Lung (tissue), 12 donors: ENCODE results near the gene OSBPL2. TPM values are rescaled to one million over a fixed set of nuclear protein-coding genes. Genes with fewer than 3 reads are reported as not detected.

Experiments used
- ATAC-seq: fragments of 200-7000 bp; cut with Tn5 transposase; one replicate; pipeline ENCODE4 v1.9.1; 2020; ENCODE audit warnings: moderate number of reproducible peaks; ENCODE audit not compliant: insufficient read depth, low FRiP score
- DNase-seq, 3 donors: peaks; one replicate each; pipeline ENCODE4 v3.0.0-alpha.2; 2013 to 2017
- H3K27ac ChIP-seq, 2 donors: one replicate each; pipeline ENCODE4 v1.5.1; 2013; ENCODE audit warnings: mild to moderate bottlenecking in 2 of 2, moderate library complexity in 2 of 2, control low read depth in 1 of 2, inconsistent platforms in 1 of 2, low read depth in 1 of 2, low read length in 1 of 2
- H3K27me3 ChIP-seq, 3 donors: one replicate each; pipeline ENCODE4 v1.5.1; 2013; ENCODE audit warnings: low read length in 2 of 3; ENCODE audit not compliant: control insufficient read depth in 3 of 3, insufficient read depth in 3 of 3
- H3K36me3 ChIP-seq, 4 donors: one replicate each; pipeline ENCODE4 v1.5.1; 2013; ENCODE audit warnings: low read length in 4 of 4, mild to moderate bottlenecking in 1 of 4, moderate library complexity in 1 of 4; ENCODE audit not compliant: control insufficient read depth in 4 of 4, insufficient read depth in 4 of 4
- H3K4me1 ChIP-seq, 5 donors: one replicate each; pipeline ENCODE4 v1.5.1; 2013; ENCODE audit warnings: low read length in 5 of 5, mild to moderate bottlenecking in 2 of 5, moderate library complexity in 1 of 5; ENCODE audit not compliant: control insufficient read depth in 5 of 5, insufficient read depth in 5 of 5
- H3K4me3 ChIP-seq: one replicate; pipeline ENCODE4 v1.5.1; 2013; ENCODE audit warnings: mild to moderate bottlenecking, control low read depth, moderate library complexity
- H3K9ac ChIP-seq, 2 donors: one replicate each; pipeline ENCODE4 v1.5.1; 2013; ENCODE audit warnings: low read length in 2 of 2, control low read depth in 1 of 2; ENCODE audit not compliant: insufficient read depth in 1 of 2
- H3K9me3 ChIP-seq, 4 donors: one replicate each; pipeline ENCODE4 v1.5.1; 2013; ENCODE audit warnings: low read length in 3 of 4, mild to moderate bottlenecking in 1 of 4, moderate library complexity in 1 of 4; ENCODE audit not compliant: control insufficient read depth in 4 of 4, insufficient read depth in 3 of 4
- WGBS, 2 donors: extraction: QIAGEN DNeasy Blood & Tissue Kit; methylation state at CpG; one replicate each; pipeline ENCODE4 v1.1.7; 2013; 5-methylcytosine and 5-hydroxymethylcytosine counted together
- polyA plus RNA-seq, 2 donors: library from polyadenylated mRNA; stranded (reverse); fragments of 200-250 nt; gene quantifications; one replicate each; pipeline ENCODE4 v1.2.1, GENCODE V29; 2013
- total RNA-seq, 2 donors: library from RNA; depleted of rRNA in 1 of 2; stranded (reverse); fragments of >200 nt in 1 of 2; gene quantifications; one replicate each; pipeline ENCODE4 v1.2.1, GENCODE V29; 2014 to 2021
- TF ChIP-seq, protein P1 (sequence below): IDR thresholded peaks from 2 replicates; pipeline ENCODE4 v1.5.1; 2012; ENCODE audit warnings: mild to moderate bottlenecking; ENCODE audit errors: control extremely low read depth, extremely low read depth
- donor health status: control.
- donor health status: control.
- donor health status: Bipolar disorder and iron deficiency.
- donor health status: healthy.
- donor health status: DM: yes; HTN: yes; CAD: no.

OSBPL2 gene
- total and polyA plus RNA-seq, 4 donors: 13.2 to 48.0 (median 27.7) TPM

DNA sequence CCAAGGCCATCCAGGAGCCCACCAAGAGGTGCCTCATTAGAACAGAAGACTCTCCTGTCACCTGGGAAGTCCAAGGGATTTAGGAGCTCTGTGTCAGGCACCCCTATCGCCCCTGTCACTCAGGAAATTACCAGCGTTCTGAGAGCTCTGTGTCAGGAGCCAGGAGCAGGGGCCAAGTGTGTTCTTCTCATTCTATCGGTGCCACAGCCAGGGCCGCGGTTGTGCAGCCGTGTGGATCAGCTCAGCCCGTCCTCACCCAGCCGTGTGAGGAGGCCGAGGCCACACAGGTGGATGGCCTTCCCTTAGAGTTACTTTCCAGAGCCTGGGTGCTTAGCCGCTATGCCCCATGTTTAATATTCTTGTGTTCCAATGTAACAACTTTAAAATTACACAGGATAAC is 45.7 kb upstream of the OSBPL2 start:
- Histone ChIP-seq H3K27me3 (no peaks in the 10 kb centered on the region), H3K4me1 (no peaks in the 10 kb centered on the region), H3K4me3 (no peak overlapping the region), H3K27ac (no peak overlapping the region), H3K9me3 (no peaks in the 10 kb centered on the region), H3K36me3 (peaks cover 7 to 20% (median 9%) of the 10 kb centered on the region in 4 donors), H3K9ac (no peak overlapping the region)
- DNase-seq (no peak), ATAC-seq (no peak)
- TF ChIP-seq, protein P1, sequence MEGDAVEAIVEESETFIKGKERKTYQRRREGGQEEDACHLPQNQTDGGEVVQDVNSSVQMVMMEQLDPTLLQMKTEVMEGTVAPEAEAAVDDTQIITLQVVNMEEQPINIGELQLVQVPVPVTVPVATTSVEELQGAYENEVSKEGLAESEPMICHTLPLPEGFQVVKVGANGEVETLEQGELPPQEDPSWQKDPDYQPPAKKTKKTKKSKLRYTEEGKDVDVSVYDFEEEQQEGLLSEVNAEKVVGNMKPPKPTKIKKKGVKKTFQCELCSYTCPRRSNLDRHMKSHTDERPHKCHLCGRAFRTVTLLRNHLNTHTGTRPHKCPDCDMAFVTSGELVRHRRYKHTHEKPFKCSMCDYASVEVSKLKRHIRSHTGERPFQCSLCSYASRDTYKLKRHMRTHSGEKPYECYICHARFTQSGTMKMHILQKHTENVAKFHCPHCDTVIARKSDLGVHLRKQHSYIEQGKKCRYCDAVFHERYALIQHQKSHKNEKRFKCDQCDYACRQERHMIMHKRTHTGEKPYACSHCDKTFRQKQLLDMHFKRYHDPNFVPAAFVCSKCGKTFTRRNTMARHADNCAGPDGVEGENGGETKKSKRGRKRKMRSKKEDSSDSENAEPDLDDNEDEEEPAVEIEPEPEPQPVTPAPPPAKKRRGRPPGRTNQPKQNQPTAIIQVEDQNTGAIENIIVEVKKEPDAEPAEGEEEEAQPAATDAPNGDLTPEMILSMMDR: no peak
- WGBS, 2 donors: 90 to 97% methylated on average over 10 of the region's 10 CpGs

DNA sequence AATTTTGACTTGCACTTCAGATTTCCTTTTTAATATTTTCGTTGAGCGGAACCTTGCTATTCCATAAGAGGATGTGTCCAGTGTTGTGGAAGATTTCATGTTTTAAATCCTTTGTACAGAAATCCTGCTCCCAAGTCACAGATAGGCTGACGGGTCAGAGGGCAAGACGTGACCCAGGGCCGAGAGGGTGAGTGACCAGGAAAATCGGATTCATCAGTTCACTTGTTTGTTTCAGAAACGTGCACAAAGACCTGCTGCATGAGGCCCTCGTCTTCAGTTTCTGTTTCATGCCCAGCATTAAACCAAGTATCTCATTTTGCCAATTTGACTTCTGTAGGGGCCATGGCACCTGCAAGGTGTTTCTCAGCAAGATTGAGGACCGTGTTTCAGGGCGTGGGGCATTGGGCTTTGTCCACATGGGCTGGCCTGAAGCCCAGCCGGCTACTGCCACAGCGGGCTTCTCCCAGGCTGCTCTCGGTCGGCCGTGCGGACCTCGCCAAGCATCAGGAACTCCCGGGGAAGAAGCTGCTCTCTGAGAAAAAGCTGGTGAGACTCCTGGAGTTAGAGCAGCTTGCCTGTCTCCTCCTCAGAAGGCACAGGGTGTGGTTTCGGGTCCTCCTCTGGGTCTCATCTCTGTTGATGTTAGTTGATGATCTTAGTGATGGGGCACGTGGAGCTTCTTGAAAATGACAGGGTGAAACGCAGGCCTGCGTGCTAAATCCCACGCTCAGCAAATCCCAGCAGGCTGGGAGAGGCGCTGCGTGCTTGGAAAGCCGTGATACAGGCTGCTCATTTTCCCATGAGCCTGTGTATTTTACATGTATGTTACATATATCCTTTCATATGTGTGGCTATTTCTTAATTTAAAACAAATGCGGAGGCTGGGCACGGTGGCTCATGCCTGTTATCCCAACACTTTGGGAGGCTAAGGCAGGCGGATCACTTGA is 45.0 kb upstream of the OSBPL2 start:
- H3K4me1 ChIP-seq: no peaks in the 10 kb centered on the region
- peaks cover 10 to 27% (median 12%) of the 10 kb centered on the region in 4 donors for H3K36me3 ChIP-seq
- DNase-seq (no peak), ATAC-seq (no peak)
- H3K9ac ChIP-seq: no peak overlapping the region
- no peaks in the 10 kb centered on the region for H3K27me3 ChIP-seq
- H3K27ac ChIP-seq: no peak overlapping the region
- H3K9me3 ChIP-seq: no peaks in the 10 kb centered on the region
- WGBS, 2 donors: 91 to 95% methylated on average over 29 of the region's 29 CpGs
- TF ChIP-seq, protein P1: no peak
- no peak overlapping the region for H3K4me3 ChIP-seq

DNA sequence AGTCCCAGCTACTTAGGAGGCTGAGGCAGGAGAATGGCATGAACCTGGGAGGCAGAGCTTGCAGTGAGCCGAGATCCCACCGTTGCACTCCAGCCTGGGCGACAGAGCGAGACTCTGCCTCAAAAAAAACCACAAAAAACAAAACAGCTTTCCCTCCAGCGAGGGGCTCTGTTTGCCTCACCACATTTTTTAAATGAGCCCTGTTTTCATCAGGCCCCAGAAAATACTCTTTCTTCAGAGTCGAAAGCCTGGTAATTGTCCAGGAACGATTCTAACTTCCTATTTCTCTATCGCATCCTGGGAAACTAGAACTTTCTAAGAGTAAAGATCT is 43.3 kb upstream of the OSBPL2 start:
- H3K36me3 ChIP-seq: peaks cover 11 to 35% (median 22%) of the 10 kb centered on the region in 4 donors
- WGBS, 2 donors: 84 to 88% methylated on average over 8 of the region's 8 CpGs
- no peak for ATAC-seq

More for the DNA sequence above, 43.3 kb upstream of the OSBPL2 start:
- H3K9me3 ChIP-seq: no peaks in the 10 kb centered on the region
- no peak overlapping the region for H3K9ac ChIP-seq
- TF ChIP-seq, protein P1: no peak
- H3K4me3 ChIP-seq: no peak overlapping the region
- H3K27ac ChIP-seq: no peak overlapping the region
- DNase-seq: no peak
- no peaks in the 10 kb centered on the region for H3K27me3 ChIP-seq
- no peaks in the 10 kb centered on the region for H3K4me1 ChIP-seq
